A549 treated with CpdA at 1 μM for 4 hours (cell line): ENCODE results near the gene EAF2. TPM values are rescaled to one million over a fixed set of nuclear protein-coding genes. Genes with fewer than 3 reads are reported as not detected.

Experiments
- total RNA-seq: library from RNA; stranded (reverse); fragments of 200-300 nt; extraction: Qiagen RNA extraction; gene quantifications from 5 replicates; pipeline ENCODE4 v1.2.3, GENCODE V29; 2022; ENCODE audit warnings: low read depth

EAF2 gene
- 2.1 to 3.1 TPM (median 2.4 TPM) in 5 replicates for total RNA-seq

GRCh38 chr3:121834671-121835464 is at the start of gene EAF2, which contains the start of gene IQCB1:
EAF2 (plus strand) TSS chr3:121835209; CDS start chr3:121835286, 77 bp downstream.
IQCB1 (minus strand) TSS chr3:121835060; CDS start chr3:121828960, 6,100 bp downstream.

DNA sequence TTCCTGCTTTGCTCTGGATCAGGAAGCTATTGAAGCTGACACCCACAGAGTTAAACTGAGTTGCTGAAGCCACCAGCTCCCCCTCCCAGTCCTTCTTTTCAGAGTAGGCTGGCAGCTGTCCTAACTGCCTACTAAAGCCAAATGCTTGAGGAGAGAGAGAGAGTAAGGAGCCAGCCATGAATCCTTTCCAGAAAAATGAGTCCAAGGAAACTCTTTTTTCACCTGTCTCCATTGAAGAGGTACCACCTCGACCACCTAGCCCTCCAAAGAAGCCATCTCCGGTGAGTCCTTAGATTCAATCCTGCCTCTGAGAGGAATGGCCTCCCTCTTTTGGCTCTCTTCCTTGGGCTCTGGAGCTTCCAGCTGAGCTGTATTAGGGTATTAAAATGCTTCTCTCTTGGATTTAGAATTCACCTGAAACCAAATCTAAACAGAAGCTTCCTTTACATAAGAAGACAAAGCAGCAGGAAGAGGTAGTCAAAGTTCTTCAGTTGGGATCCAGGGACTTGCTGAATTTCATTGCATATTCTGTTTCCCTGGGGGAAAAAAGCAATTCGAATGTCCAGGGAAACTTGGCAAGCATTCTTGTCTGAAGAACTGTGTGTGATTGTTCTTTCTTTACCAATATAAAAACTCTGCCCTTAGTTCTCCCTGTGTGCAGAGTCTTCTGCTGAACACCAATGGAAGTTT is 59.4 kb downstream of the EAF2 start, which contains the start of gene SLC15A2:
Gene SLC15A2, plus strand, starts transcription at position 101 of the 690 bp plus-strand sequence. Its CDS starts 76 bp downstream, at position 177.

Other genes starting within 250 kb of the EAF2 start
- not detected in 5 replicates for gene FBXO40, start 241.8 kb upstream of the EAF2 start, total RNA-seq
- gene HCLS1, start 174.3 kb upstream of the EAF2 start, total RNA-seq, result 0.07 to 0.45 TPM (median 0.13 TPM) in 5 replicates
- 15.4 to 20.6 TPM (median 17.3 TPM) in 5 replicates for gene GOLGB1, start 85.5 kb upstream of the EAF2 start, total RNA-seq
- gene IQCB1, start 149 bp upstream of the EAF2 start, total RNA-seq, result 9.7 to 15.0 TPM (median 11.1 TPM) in 5 replicates
- 0.12 to 0.41 TPM (median 0.35 TPM) in 5 replicates for gene SLC15A2, start 59.2 kb downstream of the EAF2 start, total RNA-seq
- not detected in 5 replicates for gene ILDR1, start 187.0 kb downstream of the EAF2 start, total RNA-seq
- not detected in 5 replicates for gene CD86, start 220.2 kb downstream of the EAF2 start, total RNA-seq